SJSA1 (cell line): Measurements from ENCODE around the gene LILRB3. TPM values are rescaled to one million over a fixed set of nuclear protein-coding genes. Genes with fewer than 3 reads are reported as not detected.
"Not testable (repeated sequence)": the region's sequence is repeated elsewhere in the genome, so short reads cannot be mapped to it uniquely, and the experiment has no call there.

Experiments
- DNase-seq, 2 experiments: peaks; one replicate each; pipeline ENCODE4 v3.0.0-alpha.2; 2015 to 2020; ENCODE audit warnings: low spot score in 2 of 2, low read depth in 1 of 2
- H3K27ac ChIP-seq: fragments of 250-450 bp; sonication (Bioruptor Pico); 2 replicates; pipeline ENCODE4 v1.5.1; 2020; ENCODE audit warnings: mild to moderate bottlenecking, moderate library complexity
- H3K27me3 ChIP-seq: fragments of 250-450 bp; sonication (Bioruptor Pico); replicated peaks from 2 replicates; pipeline ENCODE4 v1.5.1; 2020; ENCODE audit warnings: mild to moderate bottlenecking, moderate library complexity
- H3K36me3 ChIP-seq: fragments of 250-450 bp; sonication (Bioruptor Pico); 2 replicates; pipeline ENCODE4 v1.5.1; 2020; ENCODE audit warnings: mild to moderate bottlenecking
- H3K4me1 ChIP-seq: fragments of 250-450 bp; sonication (Bioruptor Pico); replicated peaks from 2 replicates; pipeline ENCODE4 v1.6.1; 2021; ENCODE audit warnings: mild to moderate bottlenecking
- H3K4me3 ChIP-seq: fragments of 250-450 bp; sonication (Bioruptor Pico); 2 replicates; pipeline ENCODE4 v1.5.1; 2020; ENCODE audit warnings: mild to moderate bottlenecking
- H3K9me3 ChIP-seq: fragments of 250-450 bp; sonication (Bioruptor Pico); replicated peaks from 2 replicates; pipeline ENCODE4 v1.5.1; 2020; ENCODE audit warnings: mild to moderate bottlenecking
- total RNA-seq: library from RNA; depleted of rRNA; stranded (reverse); fragments of >200 nt; shearing (Covaris generic); gene quantifications from 2 replicates; pipeline ENCODE4 v1.2.3, GENCODE V29; 2014

The LILRB3 gene
- total RNA-seq, 1 experiment from 2014 or later, result not detected

DNA sequence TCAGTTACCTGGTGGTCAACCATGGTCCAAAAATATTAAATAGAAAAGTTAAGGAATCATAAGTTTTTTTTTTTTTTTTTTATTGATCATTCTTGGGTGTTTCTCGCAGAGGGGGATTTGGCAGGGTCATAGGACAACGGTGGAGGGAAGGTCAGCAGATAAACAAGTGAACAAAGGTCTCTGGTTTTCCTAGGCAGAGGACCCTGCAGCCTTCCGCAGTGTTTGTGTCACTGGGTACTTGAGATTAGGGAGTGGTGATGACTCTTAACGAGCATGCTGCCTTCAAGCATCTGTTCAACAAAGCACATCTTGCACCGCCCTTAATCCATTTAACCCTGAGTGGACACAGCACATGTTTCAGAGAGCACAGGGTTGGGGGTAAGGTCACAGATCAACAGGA is 8.6 kb downstream of the LILRB3 start:
- not testable (repeated sequence) for H3K4me3 ChIP-seq, DNase-seq, H3K9me3 ChIP-seq, H3K27me3 ChIP-seq, H3K27ac ChIP-seq, H3K36me3 ChIP-seq
- peaks cover 12% of the 10 kb centered on the region for H3K4me1 ChIP-seq

DNA sequence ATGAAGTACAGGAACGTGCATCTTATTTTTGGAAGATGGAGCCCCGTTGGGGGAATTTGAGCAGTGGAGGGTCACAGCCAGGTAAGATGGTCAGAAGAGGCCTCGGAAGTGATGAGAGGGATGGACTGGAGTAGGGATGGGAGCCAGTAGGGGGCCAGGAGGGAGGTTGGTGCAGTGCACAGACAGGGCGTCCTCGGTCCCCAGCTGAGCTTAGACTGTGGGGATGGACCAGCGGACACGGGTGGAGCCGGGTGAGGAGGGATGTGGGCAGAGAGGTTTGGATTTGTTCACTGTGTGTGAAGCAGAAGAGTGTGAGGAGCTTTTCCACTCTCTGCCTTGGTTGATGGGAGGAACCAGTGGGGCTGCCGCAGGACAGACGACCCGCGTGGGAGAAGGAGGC is 11.6 kb downstream of the LILRB3 start:
- Histone ChIP-seq H3K4me3 (no peak overlapping the region), H3K4me1 (peaks cover 30% of the 10 kb centered on the region), H3K36me3 (peaks cover 37% of the 10 kb centered on the region), H3K27ac (no peak overlapping the region), H3K27me3 (no peaks in the 10 kb centered on the region), H3K9me3 (no peaks in the 10 kb centered on the region)
- DNase-seq, result no peak

DNA sequence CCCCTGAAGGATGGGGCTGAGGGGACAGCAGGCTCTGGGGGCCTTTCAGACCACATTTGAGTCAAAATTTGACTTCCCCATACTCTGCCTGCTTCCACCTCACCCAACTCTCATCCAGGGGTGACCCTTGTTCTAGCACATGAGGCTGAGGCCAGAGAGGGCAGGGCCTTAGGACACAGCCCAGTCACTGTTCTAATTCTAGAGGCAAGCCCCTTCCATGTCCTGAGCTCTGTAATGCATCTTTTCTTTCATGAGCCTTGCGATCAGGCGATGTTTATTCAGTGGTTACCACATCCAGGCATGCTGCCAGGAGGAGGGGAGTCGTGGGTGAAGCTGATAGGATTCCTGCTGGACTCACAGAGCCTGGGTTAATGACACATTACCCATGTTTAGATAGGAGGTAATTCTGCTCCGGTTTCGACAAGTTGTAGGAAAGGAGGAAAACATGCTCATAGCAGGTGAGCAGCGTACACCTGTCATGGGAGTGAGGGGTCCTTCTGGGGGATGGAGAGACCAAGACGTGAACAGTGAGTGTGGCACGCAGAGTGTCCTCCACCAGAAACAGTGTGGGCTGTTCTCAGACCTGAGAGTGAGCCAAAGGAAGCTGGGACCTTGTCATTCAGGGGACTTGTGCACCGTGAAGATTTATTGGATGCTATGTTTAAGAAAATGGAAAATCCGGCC is 12.9 kb downstream of the LILRB3 start:
- Histone ChIP-seq H3K9me3 (no peaks in the 10 kb centered on the region), H3K27me3 (no peaks in the 10 kb centered on the region), H3K4me1 (peaks cover 30% of the 10 kb centered on the region), H3K27ac (no peak overlapping the region), H3K36me3 (peaks cover 50% of the 10 kb centered on the region), H3K4me3 (no peak overlapping the region)
- peak; percentile 89 to 95 for DNase-seq

DNA sequence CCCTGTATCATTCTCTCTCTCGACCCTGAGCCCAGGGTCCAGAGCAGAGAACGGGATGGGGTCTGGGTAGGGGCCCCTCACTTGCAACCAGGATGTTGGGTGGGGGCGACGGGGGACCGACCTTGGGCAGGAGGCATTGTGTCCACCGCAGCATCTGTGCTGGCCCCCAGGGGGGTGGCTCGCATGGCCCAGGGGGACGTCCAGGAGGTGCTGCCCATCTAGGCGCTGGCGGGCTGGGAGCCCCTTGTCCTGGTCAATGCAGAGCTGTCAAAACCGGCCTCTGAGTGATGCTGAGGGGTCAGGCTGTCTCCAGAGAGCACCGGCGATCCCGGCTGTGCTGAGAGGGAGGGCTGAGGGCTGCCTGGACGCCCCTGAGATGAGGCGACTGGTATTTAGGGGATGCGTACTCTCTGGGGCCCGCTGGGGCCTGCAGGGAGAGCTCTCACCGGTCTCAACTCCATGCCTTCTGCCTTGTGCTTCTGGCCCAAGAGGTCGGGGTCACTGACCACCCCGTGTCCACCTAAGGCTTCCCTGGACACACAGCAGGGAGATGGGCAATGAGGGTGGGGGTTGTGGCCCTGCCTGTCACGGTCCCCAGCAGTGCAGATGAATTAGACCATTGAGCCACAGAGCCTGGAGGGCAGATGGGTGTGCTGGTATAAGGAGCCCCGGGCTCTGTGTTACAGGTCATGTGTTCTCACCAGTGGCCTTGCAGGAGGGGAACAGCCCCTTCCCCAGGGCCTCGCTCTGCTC is 13.6 kb downstream of the LILRB3 start:
- Histone ChIP-seq H3K27me3 (no peaks in the 10 kb centered on the region), H3K27ac (no peak overlapping the region), H3K36me3 (peaks cover 57% of the 10 kb centered on the region), H3K4me1 (peaks cover 30% of the 10 kb centered on the region), H3K9me3 (no peaks in the 10 kb centered on the region), H3K4me3 (no peak overlapping the region)
- peak in 1 of 2 experiments; percentile 23 for DNase-seq

DNA sequence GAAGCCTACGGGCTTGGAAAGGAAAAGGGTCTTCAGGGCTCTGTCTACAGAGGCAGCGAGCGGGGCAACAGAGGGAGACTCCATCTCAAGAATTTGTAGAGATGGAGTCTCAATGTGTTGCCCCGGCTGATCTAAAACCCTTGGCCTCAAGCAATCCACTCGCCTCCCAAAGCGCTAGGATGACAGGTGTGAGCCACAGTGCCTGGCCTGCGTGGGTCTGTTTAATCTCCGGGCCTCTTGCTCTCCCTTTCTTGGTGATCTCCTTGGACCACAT is 14.1 kb downstream of the LILRB3 start:
- Histone ChIP-seq H3K4me1 (peaks cover 30% of the 10 kb centered on the region), H3K9me3 (no peaks in the 10 kb centered on the region), H3K27ac (no peak overlapping the region), H3K36me3 (peaks cover 62% of the 10 kb centered on the region), H3K27me3 (no peaks in the 10 kb centered on the region), H3K4me3 (no peak overlapping the region)
- DNase-seq, result no peak

DNA sequence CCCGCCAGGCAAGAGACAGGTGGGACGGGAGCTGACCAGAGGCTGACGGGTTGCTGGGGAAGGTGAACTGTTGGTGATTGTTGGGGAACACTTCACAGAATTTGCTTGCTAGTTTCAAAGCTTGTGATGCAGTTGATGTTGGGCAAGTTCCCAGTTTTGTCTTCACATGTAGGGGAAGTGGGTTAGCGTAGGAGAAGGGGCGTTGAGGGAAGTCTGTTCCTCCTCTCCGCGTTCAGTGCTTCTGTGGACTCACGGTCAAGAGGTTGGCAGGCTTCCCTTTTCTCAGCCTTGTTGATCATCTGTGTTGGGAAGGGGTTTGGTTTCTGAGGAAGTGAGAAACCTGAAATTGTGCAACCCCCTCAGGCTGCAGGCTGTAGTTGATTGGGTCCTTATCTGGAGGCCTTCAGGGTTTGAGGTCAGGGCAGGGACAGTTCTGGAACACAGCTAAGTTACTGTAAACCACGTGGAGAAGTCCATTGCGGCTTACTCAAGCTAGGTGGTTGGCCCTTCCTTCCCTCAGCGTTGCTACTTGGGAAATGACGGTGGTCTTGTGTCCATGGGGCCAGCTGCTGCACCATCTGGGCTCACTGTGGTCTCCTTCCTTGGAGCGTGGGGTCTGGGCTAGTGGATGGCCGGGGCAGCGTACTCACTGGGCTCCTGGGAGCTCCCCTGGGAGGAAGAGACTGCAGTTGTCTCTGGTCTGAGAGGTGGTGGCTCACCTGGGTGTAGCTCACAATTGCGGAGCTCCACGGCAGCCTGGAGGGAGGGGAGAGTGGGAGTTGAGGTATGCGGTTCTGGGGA is 14.6 kb downstream of the LILRB3 start:
- peak in 1 of 2 experiments; percentile 31 for DNase-seq
- no peaks in the 10 kb centered on the region for H3K9me3 ChIP-seq
- no peak overlapping the region for H3K27ac ChIP-seq
- peaks cover 34% of the 10 kb centered on the region for H3K4me1 ChIP-seq
- H3K27me3 ChIP-seq, result no peaks in the 10 kb centered on the region
- peaks cover 68% of the 10 kb centered on the region for H3K36me3 ChIP-seq
- H3K4me3 ChIP-seq, result no peak overlapping the region

DNA sequence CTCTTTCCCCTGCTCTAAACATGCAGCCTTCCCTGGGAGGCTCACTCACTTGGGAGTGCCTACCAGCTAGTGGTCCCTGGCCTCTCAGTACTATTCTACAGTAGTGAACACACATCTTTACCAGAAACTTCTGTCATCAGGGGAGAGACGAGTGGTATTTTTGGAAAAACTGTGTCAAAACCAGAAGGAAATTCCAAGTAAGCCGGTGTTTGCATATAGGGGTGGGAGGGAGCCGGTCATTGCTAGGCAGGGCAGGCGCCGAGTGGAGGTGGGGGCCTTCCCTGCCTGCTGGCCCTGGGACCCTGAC is 15.2 kb downstream of the LILRB3 start:
- peaks cover 73% of the 10 kb centered on the region for H3K36me3 ChIP-seq
- peaks cover 40% of the 10 kb centered on the region for H3K4me1 ChIP-seq

DNA sequence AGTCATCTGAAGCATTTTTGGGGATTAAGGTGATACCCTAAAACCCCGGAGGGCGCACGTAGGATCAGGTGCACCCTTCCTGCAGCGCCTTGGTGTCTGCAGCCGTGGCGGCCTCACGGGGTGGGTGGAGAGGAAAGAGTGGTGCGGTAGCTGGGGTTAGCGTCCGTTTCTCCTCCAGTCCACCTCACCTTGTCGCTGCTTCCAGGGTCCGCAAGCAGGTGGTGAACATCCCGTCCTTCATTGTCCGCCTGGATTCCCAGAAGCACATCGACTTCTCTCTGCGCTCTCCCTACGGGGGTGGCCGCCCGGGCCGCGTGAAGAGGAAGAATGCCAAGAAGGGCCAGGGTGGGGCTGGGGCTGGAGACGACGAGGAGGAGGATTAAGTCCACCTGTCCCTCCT is 15.6 kb downstream of the LILRB3 start:
- not testable (repeated sequence) for H3K9me3 ChIP-seq, DNase-seq, H3K27me3 ChIP-seq, H3K4me3 ChIP-seq, H3K27ac ChIP-seq
- Histone ChIP-seq H3K4me1 (peaks cover 44% of the 10 kb centered on the region), H3K36me3 (peaks cover 78% of the 10 kb centered on the region)

More for the DNA sequence above, 15.2 kb downstream of the LILRB3 start:
- Histone ChIP-seq H3K27ac (no peak overlapping the region), H3K27me3 (no peaks in the 10 kb centered on the region), H3K4me3 (no peak overlapping the region), H3K9me3 (no peaks in the 10 kb centered on the region)
- no peak for DNase-seq

DNA sequence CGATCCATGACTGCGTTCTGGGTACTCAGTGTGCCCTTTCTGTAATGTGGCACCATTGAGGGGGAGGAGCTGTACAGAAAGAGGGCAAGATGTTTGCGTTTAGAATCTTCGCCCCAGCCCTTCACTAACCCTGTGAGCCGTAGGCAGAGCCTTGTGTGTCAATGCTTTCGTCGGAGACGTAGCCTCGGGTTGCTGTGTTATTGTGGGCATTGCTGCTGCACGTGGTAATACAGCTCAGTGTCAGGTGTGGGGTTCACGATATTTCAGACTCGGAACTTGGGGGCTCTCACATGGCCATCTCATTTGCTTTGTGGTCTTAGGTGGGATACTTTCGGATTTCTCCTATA is 16.0 kb downstream of the LILRB3 start:
- no peak for DNase-seq
- Histone ChIP-seq H3K36me3 (peaks cover 82% of the 10 kb centered on the region), H3K27ac (no peak overlapping the region), H3K9me3 (no peaks in the 10 kb centered on the region), H3K4me1 (peaks cover 48% of the 10 kb centered on the region), H3K4me3 (no peak overlapping the region), H3K27me3 (no peaks in the 10 kb centered on the region)

DNA sequence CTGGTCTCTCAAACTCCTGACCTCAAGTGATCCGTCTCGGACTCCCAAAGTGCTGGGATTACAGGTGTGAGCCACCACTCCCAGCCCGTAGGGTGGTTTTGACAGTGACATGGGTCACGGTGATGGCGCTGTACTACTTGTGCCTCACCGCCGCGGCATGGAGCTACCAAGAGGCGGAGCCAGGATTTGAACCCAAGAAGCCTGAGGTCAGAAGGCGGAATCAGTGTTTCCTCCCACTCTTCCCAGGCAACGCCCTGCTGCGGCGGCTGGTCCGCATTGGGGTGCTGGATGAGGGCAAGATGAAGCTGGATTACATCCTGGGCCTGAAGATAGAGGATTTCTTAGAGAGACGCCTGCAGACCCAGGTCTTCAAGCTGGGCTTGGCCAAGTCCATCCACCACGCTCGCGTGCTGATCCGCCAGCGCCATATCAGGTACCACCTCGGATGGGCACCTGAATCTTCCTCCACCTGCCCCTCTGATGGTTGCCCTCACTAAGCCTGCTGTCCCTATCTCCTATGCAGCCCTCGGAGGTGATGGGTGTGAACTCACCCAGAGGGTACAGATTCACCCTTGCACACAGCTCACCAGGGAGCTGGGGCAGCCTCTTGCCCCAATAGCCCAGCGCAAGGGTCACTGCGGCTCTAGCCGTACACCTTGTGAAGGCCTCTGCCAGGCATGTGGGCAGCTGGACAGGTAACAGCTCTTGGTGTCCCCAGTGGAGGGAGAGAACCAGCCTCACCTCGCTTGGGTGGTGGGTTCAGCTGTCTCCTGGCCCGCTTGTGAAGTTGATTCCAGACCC is 16.6 kb downstream of the LILRB3 start:
- Histone ChIP-seq H3K36me3 (peaks cover 87% of the 10 kb centered on the region), H3K27ac (no peak overlapping the region), H3K4me3 (no peak overlapping the region), H3K9me3 (0 out of 2 replicates have a peak, but pooled peaks cover 3% of the 10 kb centered on the region), H3K4me1 (peaks cover 54% of the 10 kb centered on the region), H3K27me3 (no peaks in the 10 kb centered on the region)
- no peak for DNase-seq

DNA sequence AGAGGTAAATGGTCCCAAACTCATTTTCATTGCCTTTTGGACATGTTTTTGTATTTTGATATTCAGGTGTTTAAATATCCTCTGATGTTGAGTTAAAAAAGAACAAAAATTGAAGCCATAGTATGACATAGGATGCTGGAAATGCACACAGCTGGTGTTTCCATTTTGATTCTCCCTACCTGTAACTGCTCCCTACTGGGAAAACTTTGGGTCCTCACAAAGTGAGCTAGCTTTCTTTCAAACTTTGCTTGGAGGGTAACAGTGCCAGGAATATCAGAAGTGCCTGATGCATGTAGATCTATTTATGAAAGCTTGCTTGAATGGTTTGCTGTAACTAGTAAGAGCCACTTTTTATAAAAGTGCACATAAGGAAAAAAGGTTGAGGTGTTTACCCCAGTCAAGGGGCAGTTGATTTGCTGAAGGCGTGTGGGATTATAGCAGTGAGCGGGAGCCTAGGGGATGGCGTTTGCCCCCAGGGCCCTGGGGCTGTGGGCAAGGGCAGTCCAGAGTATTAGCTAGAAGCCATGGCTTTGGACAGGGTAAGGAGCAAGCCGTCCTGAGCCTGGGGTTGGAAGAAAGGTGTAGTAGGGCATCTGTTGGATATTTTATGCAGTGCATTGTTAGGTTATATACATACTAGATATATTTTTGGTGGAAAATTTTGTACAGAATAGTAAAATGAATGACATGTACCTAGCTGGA is 17.9 kb downstream of the LILRB3 start:
- peaks cover 53% of the 10 kb centered on the region for H3K4me1 ChIP-seq
- H3K36me3 ChIP-seq, result peaks cover 90% of the 10 kb centered on the region
- H3K9me3 ChIP-seq, result 0 out of 2 replicates have a peak, but pooled peaks cover 3% of the 10 kb centered on the region
- H3K27ac ChIP-seq, result no peak overlapping the region
- DNase-seq, result no peak
- H3K27me3 ChIP-seq, result no peaks in the 10 kb centered on the region
- no peak overlapping the region for H3K4me3 ChIP-seq

DNA sequence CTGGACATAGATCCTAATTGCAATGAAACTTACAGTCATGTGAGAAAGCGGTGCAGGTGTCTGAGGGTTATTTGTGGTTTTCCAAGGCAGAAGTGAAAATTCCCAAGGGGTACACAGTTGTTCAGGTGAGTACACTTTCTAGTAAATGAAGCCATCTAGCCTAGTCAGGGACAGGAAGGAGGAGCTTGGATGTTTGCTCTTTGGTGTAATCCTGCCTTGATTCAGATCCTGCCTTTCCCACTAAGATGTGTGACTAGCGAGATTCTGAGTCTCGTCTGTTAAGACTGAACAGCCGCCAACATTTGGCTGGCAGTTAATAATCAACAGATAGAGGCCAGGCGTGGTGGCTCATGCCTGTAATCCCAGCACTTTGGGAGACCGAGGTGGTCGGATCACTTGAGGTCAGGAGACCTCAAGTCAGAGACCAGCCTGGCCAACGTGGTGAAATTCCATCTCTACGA is 19.6 kb downstream of the LILRB3 start:
- Histone ChIP-seq H3K36me3 (peaks cover 76% of the 10 kb centered on the region), H3K9me3 (0 out of 2 replicates have a peak, but pooled peaks cover 3% of the 10 kb centered on the region), H3K4me1 (peaks cover 36% of the 10 kb centered on the region), H3K27ac (no peak overlapping the region), H3K4me3 (no peak overlapping the region), H3K27me3 (no peaks in the 10 kb centered on the region)
- no peak for DNase-seq

DNA sequence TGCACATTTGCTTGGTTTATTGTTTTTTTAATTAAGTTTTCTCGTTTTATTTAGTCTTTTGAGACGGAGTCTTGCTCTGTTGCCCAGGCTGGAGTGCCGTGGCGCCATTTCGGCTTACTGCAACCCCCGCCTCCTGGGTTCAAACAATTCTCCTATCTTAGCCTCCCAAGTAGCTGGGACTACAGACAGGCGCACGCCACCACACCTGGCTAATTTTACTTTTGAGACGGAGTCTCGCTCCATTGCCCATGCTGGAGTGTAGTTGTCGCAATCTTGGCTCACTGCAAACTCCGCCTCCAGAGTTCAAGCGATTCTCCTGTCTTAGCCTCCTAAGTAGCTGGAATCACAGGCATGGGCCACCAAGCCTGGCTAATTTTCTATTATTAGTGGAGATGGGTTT is 20.8 kb downstream of the LILRB3 start:
- H3K9me3 ChIP-seq, result 0 out of 2 replicates have a peak, but pooled peaks cover 3% of the 10 kb centered on the region
- peaks cover 64% of the 10 kb centered on the region for H3K36me3 ChIP-seq
- H3K4me3 ChIP-seq, result peak overlapping the region; percentile 62
- no peaks in the 10 kb centered on the region for H3K27me3 ChIP-seq
- no peak overlapping the region for H3K27ac ChIP-seq
- peaks cover 31% of the 10 kb centered on the region for H3K4me1 ChIP-seq
- no peak for DNase-seq
